Activated B cell treated with CpG ODN at 0.5 μM for 24 hours (primary cell): ENCODE measurements around the gene WNT9B. TPM values are rescaled to one million over a fixed set of nuclear protein-coding genes. Genes with fewer than 3 reads are reported as not detected.

Experiments
- ATAC-seq: fragments of 200-7000 bp; cut with Tn5 transposase; one replicate; pipeline ENCODE4 v1.10.0; 2021; ENCODE audit warnings: low read depth, mild to moderate bottlenecking, moderate library complexity
- CTCF ChIA-PET: fragments of 350-600 bp; sonication (Branson Sonifier 250); formaldehyde crosslinking; loops from one replicate; lab custom pipeline; 2021; ENCODE audit warnings: antibody characterized with exemption; lab: Charles Lee
- POLR2A ChIA-PET: fragments of 350-600 bp; sonication (Branson Sonifier 250); formaldehyde crosslinking; loops from one replicate; lab custom pipeline; 2021; ENCODE audit warnings: antibody characterized with exemption; lab: Charles Lee
- DNase-seq: peaks from one replicate; pipeline ENCODE4 v3.0.0; 2022
- H3K27ac Mint-ChIP-seq: one replicate; pipeline ENCODE4 v1.8.0; 2020; ENCODE audit warnings: mixed read lengths
- H3K27me3 Mint-ChIP-seq: one replicate; pipeline ENCODE4 v1.8.0; 2021; ENCODE audit warnings: mixed read lengths
- H3K36me3 Mint-ChIP-seq: one replicate; pipeline ENCODE4 v1.8.0; 2021; ENCODE audit warnings: low read depth, mixed read lengths
- H3K4me1 Mint-ChIP-seq: one replicate; pipeline ENCODE4 v1.8.0; 2021; ENCODE audit warnings: mixed read lengths
- H3K4me3 Mint-ChIP-seq: one replicate; pipeline ENCODE4 v1.8.0; 2020; ENCODE audit warnings: mild to moderate bottlenecking, mixed read lengths
- H3K9me3 Mint-ChIP-seq: one replicate; pipeline ENCODE4 v1.8.0; 2020; ENCODE audit warnings: mixed read lengths
- CTCF ChIP-seq: fragments of 200-600 bp; IDR thresholded peaks from one replicate; pipeline ENCODE4 v1.8.0; 2022; ENCODE audit warnings: antibody characterized with exemption, mild to moderate bottlenecking
- intact Hi-C: fragments of 100-400 bp; cut with micrococcal nuclease; formaldehyde crosslinking; loops from one replicate; pipeline ENCODE4 v1.15.1; 2024
- total RNA-seq: library from RNA; stranded (reverse); gene quantifications from 2 replicates; pipeline ENCODE4 v1.2.3, GENCODE V29; 2022

Gene WNT9B
- total RNA-seq, 1 donor from 2014 or later, result not detected

- ChIA-PET CTCF (no interaction called here), POLR2A (no interaction called here)
- intact Hi-C loops, result loop anchor here (5.0 kb wide), 1 partner anchor 67 kb away; the partner anchor contains the start of gene GOSR2
- ATAC-seq, result no peak
- peaks cover 16% of the 10 kb centered on the region for H3K4me1 Mint-ChIP-seq
- TF ChIP-seq CTCF, result no peak
- DNase-seq, result no peak
- H3K9me3 Mint-ChIP-seq, result no peaks in the 10 kb centered on the region
- H3K36me3 Mint-ChIP-seq, result no peaks in the 10 kb centered on the region
- H3K27me3 Mint-ChIP-seq, result peaks cover 58% of the 10 kb centered on the region
- H3K4me3 Mint-ChIP-seq, result no peak overlapping the region
- no peak overlapping the region for H3K27ac Mint-ChIP-seq
These were observed 3.6 kb downstream of the WNT9B start for GRCh38 chr17:46854948-46855347.

- no peaks in the 10 kb centered on the region for H3K9me3 Mint-ChIP-seq
- CTCF ChIA-PET, result no interaction called here
- POLR2A ChIA-PET, result no interaction called here
- ATAC-seq (no peak), DNase-seq (no peak)
- intact Hi-C loops, result no loop called here
- H3K4me1 Mint-ChIP-seq, result peaks cover under 1% of the 10 kb centered on the region
- no peak overlapping the region for H3K4me3 Mint-ChIP-seq
- H3K36me3 Mint-ChIP-seq, result no peaks in the 10 kb centered on the region
- H3K27ac Mint-ChIP-seq, result no peak overlapping the region
- peaks cover 37% of the 10 kb centered on the region for H3K27me3 Mint-ChIP-seq
- TF ChIP-seq CTCF, result no peak
These were observed 6.2 kb downstream of the WNT9B start for GRCh38 chr17:46857600-46857999.

GRCh38 chr17:46859996-46860395, 8.6 kb downstream of the WNT9B start:
- no peak for TF ChIP-seq CTCF
- Mint-ChIP-seq H3K36me3 (no peaks in the 10 kb centered on the region), H3K4me3 (no peak overlapping the region), H3K27me3 (peaks cover 31% of the 10 kb centered on the region), H3K27ac (no peak overlapping the region), H3K9me3 (no peaks in the 10 kb centered on the region), H3K4me1 (no peaks in the 10 kb centered on the region)
- intact Hi-C loops, result no loop called here
- DNase-seq (no peak), ATAC-seq (no peak)
- POLR2A ChIA-PET, result no interaction called here
- CTCF ChIA-PET, result interaction anchor here (1.4 to 1.6 kb wide), 2 partner anchors 17 to 19 kb away, joined by 3 to 4 read pairs; no protein-coding TSS in a partner anchor

GRCh38 chr17:46862949-46863348, 11.6 kb downstream of the WNT9B start:
- Mint-ChIP-seq H3K36me3 (no peaks in the 10 kb centered on the region), H3K4me3 (no peak overlapping the region), H3K9me3 (no peaks in the 10 kb centered on the region), H3K27ac (no peak overlapping the region), H3K27me3 (peaks cover 29% of the 10 kb centered on the region), H3K4me1 (no peaks in the 10 kb centered on the region)
- CTCF ChIA-PET, result no interaction called here
- intact Hi-C loops, result no loop called here
- DNase-seq (no peak), ATAC-seq (no peak)
- TF ChIP-seq CTCF, result no peak
- POLR2A ChIA-PET, result no interaction called here

GRCh38 chr17:46863383-46864121, 12.2 kb downstream of the WNT9B start:
- Mint-ChIP-seq H3K9me3 (no peaks in the 10 kb centered on the region), H3K4me1 (no peaks in the 10 kb centered on the region), H3K27ac (no peak overlapping the region), H3K27me3 (peaks cover 26% of the 10 kb centered on the region), H3K36me3 (no peaks in the 10 kb centered on the region), H3K4me3 (no peak overlapping the region)
- CTCF ChIA-PET, result interaction anchor here (0.6 kb wide), 1 partner anchor 20 kb away, joined by 3 read pairs; no protein-coding TSS in a partner anchor
- TF ChIP-seq CTCF, result no peak
- DNase-seq (no peak), ATAC-seq (no peak)
- intact Hi-C loops, result no loop called here
- POLR2A ChIA-PET, result no interaction called here
